ENCODE measurements around the gene EFL1.

EFL1 gene

DNA sequence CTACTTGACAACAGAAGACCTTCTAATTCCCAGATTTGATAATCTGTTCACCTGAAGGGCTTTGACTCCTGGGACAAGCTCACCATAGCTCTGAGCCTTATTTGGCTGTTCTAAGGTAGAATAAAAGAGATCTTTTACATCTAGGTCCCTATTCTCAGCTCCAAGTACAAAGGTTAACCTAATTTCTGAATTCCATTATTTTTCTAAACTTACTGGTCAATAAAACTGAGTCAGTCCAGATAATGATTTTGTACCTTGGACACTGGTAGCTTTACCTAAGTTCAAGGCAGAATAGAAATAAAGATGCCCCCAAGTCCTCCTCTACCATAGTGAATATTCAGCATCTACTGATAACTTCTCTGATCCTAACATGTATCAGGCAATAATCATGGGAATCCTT lies 135.0 kb downstream of the EFL1 start:
- Histone ChIP-seq H3K9ac (ENCODE audit: low read depth, low read length) (no peak overlapping the region), H3K9me3 (ENCODE audit: control insufficient read depth, insufficient read depth, low read length) (no peaks in the 10 kb centered on the region), H3K4me3 (ENCODE audit: low read depth, low read length) (no peak overlapping the region), H3K4me1 (ENCODE audit: control insufficient read depth, insufficient read depth, low read length) (no peaks in the 10 kb centered on the region), H3K36me3 (ENCODE audit: control insufficient read depth, insufficient read depth, low read length) (no peaks in the 10 kb centered on the region), H3K27me3 (ENCODE audit: control insufficient read depth, insufficient read depth, low read length) (no peaks in the 10 kb centered on the region)

- Histone ChIP-seq H3K4me3 (ENCODE audit: low read depth, low read length) (no peak overlapping the region), H3K36me3 (ENCODE audit: control insufficient read depth, insufficient read depth, low read length) (no peaks in the 10 kb centered on the region), H3K4me1 (ENCODE audit: control insufficient read depth, insufficient read depth, low read length) (no peaks in the 10 kb centered on the region), H3K9me3 (ENCODE audit: control insufficient read depth, insufficient read depth, low read length) (no peaks in the 10 kb centered on the region), H3K9ac (ENCODE audit: low read depth, low read length) (no peak overlapping the region), H3K27me3 (ENCODE audit: control insufficient read depth, insufficient read depth, low read length) (no peaks in the 10 kb centered on the region)
Measured at GRCh38 chr15:82126346-82126745, 136.2 kb downstream of the EFL1 start.

- no peak overlapping the region for H3K4me3 ChIP-seq (ENCODE audit: low read depth, low read length)
- H3K27me3 ChIP-seq (ENCODE audit: control insufficient read depth, insufficient read depth, low read length) = no peaks in the 10 kb centered on the region
- no peaks in the 10 kb centered on the region for H3K36me3 ChIP-seq (ENCODE audit: control insufficient read depth, insufficient read depth, low read length)
- no peaks in the 10 kb centered on the region for H3K4me1 ChIP-seq (ENCODE audit: control insufficient read depth, insufficient read depth, low read length)
- no peaks in the 10 kb centered on the region for H3K9me3 ChIP-seq (ENCODE audit: control insufficient read depth, insufficient read depth, low read length)
- H3K9ac ChIP-seq (ENCODE audit: low read depth, low read length) = no peak overlapping the region
Measured at GRCh38 chr15:82124331-82125263, 137.9 kb downstream of the EFL1 start.

DNA sequence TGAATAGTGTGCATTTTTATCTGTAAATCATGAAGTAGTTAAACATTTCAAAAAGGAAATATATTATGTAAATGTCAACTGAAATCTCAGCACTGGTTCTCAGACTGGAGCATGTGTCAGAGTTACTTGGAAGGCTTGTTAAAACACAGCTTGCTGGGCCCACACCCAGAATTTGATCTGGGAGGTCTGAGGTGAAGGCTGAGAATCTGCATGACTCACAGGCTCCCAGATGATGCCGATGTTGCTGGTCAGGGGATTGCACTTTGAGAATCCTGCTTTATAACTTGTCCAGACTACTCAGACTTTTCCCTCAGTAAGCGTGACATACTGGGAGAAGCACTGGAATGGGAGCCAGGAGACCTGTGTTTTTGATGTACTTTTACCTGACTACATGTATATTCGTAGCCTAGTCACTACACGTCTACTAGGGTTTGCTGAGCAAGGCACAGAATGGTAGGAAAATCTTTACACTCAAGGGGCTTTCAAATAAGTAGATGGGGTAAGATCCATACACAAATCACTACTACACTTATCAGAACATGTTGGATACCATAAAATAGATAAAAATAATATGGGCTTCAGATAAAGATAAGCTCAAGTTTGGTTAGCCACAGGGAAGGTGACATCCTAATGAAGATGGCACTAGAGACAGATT lies 139.7 kb downstream of the EFL1 start:
- H3K4me3 ChIP-seq (ENCODE audit: low read depth, low read length) = no peak overlapping the region
- H3K27me3 ChIP-seq (ENCODE audit: control insufficient read depth, insufficient read depth, low read length) = no peaks in the 10 kb centered on the region
- H3K36me3 ChIP-seq (ENCODE audit: control insufficient read depth, insufficient read depth, low read length) = no peaks in the 10 kb centered on the region
- H3K9ac ChIP-seq (ENCODE audit: low read depth, low read length) = no peak overlapping the region
- H3K4me1 ChIP-seq (ENCODE audit: control insufficient read depth, insufficient read depth, low read length) = no peaks in the 10 kb centered on the region
- H3K9me3 ChIP-seq (ENCODE audit: control insufficient read depth, insufficient read depth, low read length) = no peaks in the 10 kb centered on the region

- Histone ChIP-seq H3K27me3 (ENCODE audit: control insufficient read depth, insufficient read depth, low read length) (no peaks in the 10 kb centered on the region), H3K9ac (ENCODE audit: low read depth, low read length) (no peak overlapping the region), H3K9me3 (ENCODE audit: control insufficient read depth, insufficient read depth, low read length) (no peaks in the 10 kb centered on the region), H3K4me1 (ENCODE audit: control insufficient read depth, insufficient read depth, low read length) (no peaks in the 10 kb centered on the region), H3K36me3 (ENCODE audit: control insufficient read depth, insufficient read depth, low read length) (no peaks in the 10 kb centered on the region), H3K4me3 (ENCODE audit: low read depth, low read length) (no peak overlapping the region)
Measured at GRCh38 chr15:82118040-82118439, 144.5 kb downstream of the EFL1 start.

DNA sequence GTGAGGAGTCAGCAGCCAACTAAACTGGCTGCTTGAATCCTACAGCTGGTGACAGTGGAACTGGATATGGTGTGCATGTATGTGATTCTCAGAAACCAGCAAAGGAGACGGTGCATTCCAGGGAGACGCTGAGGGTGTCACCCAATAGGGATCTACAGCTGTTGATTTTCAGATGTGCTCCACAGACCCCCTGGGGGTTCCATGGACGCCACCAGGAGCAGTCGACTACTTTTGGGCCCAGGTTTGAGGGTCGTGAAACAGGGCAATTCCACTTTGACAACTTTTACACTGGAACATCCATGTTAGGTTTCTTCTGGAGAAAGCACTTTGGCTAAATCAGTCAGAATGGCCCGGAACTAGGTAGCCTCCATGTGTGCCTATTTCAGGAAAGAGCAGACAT lies 145.2 kb downstream of the EFL1 start:
- Histone ChIP-seq H3K9me3 (ENCODE audit: control insufficient read depth, insufficient read depth, low read length) (no peaks in the 10 kb centered on the region), H3K4me1 (ENCODE audit: control insufficient read depth, insufficient read depth, low read length) (no peaks in the 10 kb centered on the region), H3K27me3 (ENCODE audit: control insufficient read depth, insufficient read depth, low read length) (no peaks in the 10 kb centered on the region), H3K36me3 (ENCODE audit: control insufficient read depth, insufficient read depth, low read length) (no peaks in the 10 kb centered on the region), H3K4me3 (ENCODE audit: low read depth, low read length) (no peak overlapping the region), H3K9ac (ENCODE audit: low read depth, low read length) (no peak overlapping the region)

DNA sequence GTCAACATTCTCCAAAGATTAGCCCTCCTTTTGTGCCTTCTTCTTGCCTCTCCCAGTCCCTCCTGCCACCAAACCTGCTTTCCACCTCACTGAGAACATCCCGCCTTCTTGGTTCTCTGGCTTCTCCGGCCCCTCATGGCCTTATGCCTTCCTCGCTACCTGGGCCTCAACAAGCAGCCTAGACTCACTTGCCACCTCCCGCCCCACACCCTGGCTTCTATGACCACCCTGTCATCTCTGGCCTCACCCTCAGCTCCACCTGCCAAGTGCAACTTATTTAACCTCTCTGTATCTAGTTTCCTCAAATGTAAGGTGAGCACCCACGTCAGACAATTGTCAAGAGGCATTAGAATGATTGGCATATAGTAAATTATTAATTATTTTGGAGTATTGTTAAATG lies 147.9 kb downstream of the EFL1 start:
- Histone ChIP-seq H3K36me3 (ENCODE audit: control insufficient read depth, insufficient read depth, low read length) (no peaks in the 10 kb centered on the region), H3K4me1 (ENCODE audit: control insufficient read depth, insufficient read depth, low read length) (no peaks in the 10 kb centered on the region), H3K27me3 (ENCODE audit: control insufficient read depth, insufficient read depth, low read length) (no peaks in the 10 kb centered on the region), H3K9me3 (ENCODE audit: control insufficient read depth, insufficient read depth, low read length) (no peaks in the 10 kb centered on the region), H3K9ac (ENCODE audit: low read depth, low read length) (no peak overlapping the region), H3K4me3 (ENCODE audit: low read depth, low read length) (no peak overlapping the region)

DNA sequence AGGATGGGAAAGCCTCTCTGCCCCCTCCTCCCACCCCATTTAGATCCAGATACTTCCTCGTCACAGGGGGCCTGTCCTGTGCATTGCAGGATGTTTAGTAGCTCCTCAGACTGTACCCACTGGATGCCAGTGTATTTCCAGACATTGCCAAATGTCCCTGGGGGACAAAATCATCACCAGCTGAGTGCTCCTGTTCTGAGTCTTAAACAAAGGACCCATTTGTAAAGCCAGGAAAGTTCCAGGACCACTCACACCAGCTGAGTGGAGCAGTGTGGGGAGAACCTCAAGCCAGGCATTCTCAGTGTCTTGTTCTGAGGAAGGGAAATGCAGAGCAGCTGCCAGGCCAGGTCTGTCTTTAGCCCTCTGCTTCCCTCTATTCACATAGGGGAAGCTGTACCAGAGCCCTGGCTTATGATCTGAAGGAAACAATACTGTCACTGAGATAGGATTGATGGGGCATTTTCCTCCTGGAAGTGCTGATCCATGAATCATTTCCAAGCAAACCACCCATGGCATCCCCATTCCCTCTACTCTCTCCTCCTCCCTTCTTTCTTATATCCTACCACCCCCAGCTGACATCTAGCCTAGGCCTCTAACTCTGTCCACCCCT lies 149.3 kb downstream of the EFL1 start:
- Histone ChIP-seq H3K9me3 (ENCODE audit: control insufficient read depth, insufficient read depth, low read length) (no peaks in the 10 kb centered on the region), H3K27me3 (ENCODE audit: control insufficient read depth, insufficient read depth, low read length) (no peaks in the 10 kb centered on the region), H3K4me3 (ENCODE audit: low read depth, low read length) (no peak overlapping the region), H3K4me1 (ENCODE audit: control insufficient read depth, insufficient read depth, low read length) (no peaks in the 10 kb centered on the region), H3K9ac (ENCODE audit: low read depth, low read length) (no peak overlapping the region), H3K36me3 (ENCODE audit: control insufficient read depth, insufficient read depth, low read length) (no peaks in the 10 kb centered on the region)

DNA sequence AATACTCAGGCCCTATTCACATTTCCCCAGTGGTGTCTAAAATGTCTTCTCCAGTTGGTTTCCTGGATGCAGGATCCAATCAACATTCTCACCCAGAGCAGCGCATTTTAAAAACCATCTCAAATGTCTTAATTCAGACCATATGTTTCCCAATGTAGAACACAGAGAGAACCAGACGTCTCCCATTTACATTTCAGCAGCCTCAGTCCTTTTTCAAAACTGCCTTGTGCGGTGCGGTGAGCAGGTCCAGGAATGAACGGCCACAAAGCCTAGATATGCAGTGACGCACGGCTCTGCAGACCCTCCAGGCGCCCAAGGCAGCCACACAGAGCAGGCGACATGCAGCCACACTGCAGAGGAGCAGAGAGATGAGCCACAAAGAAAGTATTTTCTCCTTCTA lies 150.6 kb downstream of the EFL1 start:
- H3K9me3 ChIP-seq (ENCODE audit: control insufficient read depth, insufficient read depth, low read length) = no peaks in the 10 kb centered on the region
- H3K36me3 ChIP-seq (ENCODE audit: control insufficient read depth, insufficient read depth, low read length) = no peaks in the 10 kb centered on the region
- no peaks in the 10 kb centered on the region for H3K4me1 ChIP-seq (ENCODE audit: control insufficient read depth, insufficient read depth, low read length)
- no peak overlapping the region for H3K4me3 ChIP-seq (ENCODE audit: low read depth, low read length)
- H3K9ac ChIP-seq (ENCODE audit: low read depth, low read length) = no peak overlapping the region
- H3K27me3 ChIP-seq (ENCODE audit: control insufficient read depth, insufficient read depth, low read length) = no peaks in the 10 kb centered on the region

DNA sequence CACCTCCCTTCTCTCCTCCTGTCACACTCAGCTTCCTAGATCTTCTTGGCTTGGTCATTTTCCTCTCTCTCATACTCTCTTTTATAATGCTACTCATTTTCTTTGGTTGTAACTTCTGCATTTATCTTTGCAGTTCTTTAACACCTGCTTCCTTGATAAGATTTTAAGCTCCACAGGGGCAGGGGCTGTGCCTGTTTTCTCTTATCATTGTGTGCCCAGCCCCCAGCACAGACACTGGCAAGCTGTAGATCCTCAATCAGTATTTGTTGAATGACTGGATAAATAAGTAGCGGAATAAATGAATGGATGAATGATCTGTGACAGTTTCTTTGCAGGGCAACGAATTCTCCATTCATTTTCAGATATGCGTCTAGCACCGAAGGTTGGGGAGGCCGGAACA lies 152.4 kb downstream of the EFL1 start:
- H3K36me3 ChIP-seq (ENCODE audit: control insufficient read depth, insufficient read depth, low read length) = no peaks in the 10 kb centered on the region
- no peak overlapping the region for H3K4me3 ChIP-seq (ENCODE audit: low read depth, low read length)
- no peaks in the 10 kb centered on the region for H3K27me3 ChIP-seq (ENCODE audit: control insufficient read depth, insufficient read depth, low read length)
- no peaks in the 10 kb centered on the region for H3K9me3 ChIP-seq (ENCODE audit: control insufficient read depth, insufficient read depth, low read length)
- H3K9ac ChIP-seq (ENCODE audit: low read depth, low read length) = no peak overlapping the region
- no peaks in the 10 kb centered on the region for H3K4me1 ChIP-seq (ENCODE audit: control insufficient read depth, insufficient read depth, low read length)

DNA sequence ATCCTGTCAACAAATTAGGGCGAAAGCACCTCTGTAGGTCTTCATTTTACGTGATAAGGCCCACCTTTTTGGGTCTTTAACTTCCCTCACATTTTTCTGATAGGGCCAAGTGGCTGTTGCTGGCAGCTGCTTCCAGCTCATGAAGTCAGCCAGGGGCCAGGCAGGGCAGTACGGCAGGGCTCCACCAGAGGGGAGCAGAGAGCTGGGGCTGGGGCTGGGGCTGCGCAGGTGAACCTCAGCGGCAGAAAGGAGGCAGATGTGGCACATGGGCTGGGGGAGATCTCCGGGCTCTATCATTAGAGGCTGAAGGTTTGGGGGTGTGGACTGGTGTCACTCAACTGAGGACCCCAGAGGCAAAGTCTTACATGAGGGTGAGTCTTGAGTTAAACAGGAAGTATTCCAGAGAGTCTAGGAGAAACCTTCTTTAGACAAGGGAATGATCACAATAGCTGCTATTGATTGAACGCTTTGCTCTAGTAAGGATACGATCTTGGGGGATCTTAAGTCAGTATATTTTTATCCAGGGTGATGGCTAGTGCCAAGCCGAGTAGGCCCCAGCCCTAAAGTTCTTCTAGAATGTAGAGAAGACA lies 153.9 kb downstream of the EFL1 start:
- H3K27me3 ChIP-seq (ENCODE audit: control insufficient read depth, insufficient read depth, low read length) = no peaks in the 10 kb centered on the region
- no peaks in the 10 kb centered on the region for H3K9me3 ChIP-seq (ENCODE audit: control insufficient read depth, insufficient read depth, low read length)
- H3K36me3 ChIP-seq (ENCODE audit: control insufficient read depth, insufficient read depth, low read length) = no peaks in the 10 kb centered on the region

More for the DNA sequence above, 153.9 kb downstream of the EFL1 start:
- Histone ChIP-seq H3K4me3 (ENCODE audit: low read depth, low read length) (no peak overlapping the region), H3K4me1 (ENCODE audit: control insufficient read depth, insufficient read depth, low read length) (no peaks in the 10 kb centered on the region), H3K9ac (ENCODE audit: low read depth, low read length) (no peak overlapping the region)

Data from iPS-15b (cell line).